NCI-H1092 treated with DMSO at 0.1 percent for 48 hours (cell line): ENCODE results near the gene FN3KRP.

Experiments
- DNase-seq: peaks from one replicate; lab custom pipeline; 2025; lab: John Stamatoyannopoulos, UW

Gene FN3KRP

GRCh38 chr17:82709676-82710498 lies 6.6 kb upstream of the FN3KRP start:
- DNase-seq, result no peak

DNA sequence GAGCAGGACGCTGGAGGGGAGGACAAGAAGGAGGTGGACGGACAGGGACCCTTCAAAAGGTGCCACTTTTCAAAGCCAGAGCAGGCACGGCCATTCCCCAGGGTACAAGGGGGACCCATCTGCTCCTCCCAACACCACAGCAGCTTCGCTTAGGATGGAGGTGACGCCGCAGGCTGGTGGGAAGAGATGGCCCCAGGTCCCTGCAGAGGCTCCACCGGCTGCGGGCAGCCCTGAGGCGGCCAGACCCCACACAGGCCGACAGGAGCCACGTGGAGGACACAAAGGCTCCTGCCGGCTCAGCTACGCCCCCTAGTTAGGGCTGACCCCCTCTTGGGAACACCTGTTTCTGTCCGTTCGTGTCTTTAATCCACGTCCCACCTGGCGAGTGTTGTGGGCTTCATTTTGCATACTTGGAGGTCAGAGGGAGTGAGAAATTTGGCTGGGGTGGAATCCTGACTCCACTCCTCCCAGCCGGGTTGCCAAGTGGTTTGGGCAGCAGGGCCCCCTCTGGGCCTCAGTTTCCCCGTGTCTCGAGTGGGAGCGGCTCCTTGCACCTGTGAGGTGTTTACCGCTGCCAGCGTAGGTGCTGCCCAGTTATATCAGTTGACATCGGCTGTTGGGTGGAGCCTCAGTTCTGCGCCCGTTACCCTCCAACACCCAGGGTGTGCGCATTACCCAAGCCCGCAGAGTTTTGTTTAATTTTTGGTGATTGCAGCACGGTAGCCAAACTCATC lies 5.8 kb upstream of the FN3KRP start:
- no peak for DNase-seq

DNA sequence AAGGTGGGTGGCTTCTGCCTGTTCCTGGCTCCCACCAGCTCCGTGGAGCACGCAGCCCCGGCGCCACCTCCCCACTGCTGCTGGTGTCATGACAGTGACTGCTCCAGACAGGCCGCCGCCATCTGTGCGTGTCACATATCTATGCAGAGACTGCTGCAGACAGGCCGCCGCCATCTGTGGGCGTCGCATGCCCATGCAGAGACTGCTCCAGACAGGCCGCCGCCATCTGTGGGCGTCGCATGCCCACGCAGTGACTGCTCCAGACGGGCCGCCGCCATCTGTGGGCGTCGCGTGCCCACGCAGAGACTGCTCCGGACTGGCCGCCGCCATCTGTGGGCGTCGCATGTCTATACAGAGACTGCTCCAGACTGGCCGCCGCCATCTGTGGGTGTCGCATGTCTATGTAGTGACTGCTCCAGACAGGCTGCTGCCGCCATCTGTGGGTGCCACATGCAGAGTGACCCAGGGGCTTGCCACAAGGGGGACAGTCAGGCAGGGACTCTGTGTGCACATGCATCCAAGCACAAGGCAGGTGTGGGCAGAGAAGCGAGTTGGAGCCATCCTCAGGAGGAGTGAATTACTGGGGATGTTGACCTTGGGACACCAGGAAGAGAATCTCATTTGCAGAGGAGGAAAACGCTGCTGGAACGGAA lies 3.3 kb upstream of the FN3KRP start:
- no peak for DNase-seq

- no peak for DNase-seq
These were observed 2.6 kb downstream of the FN3KRP start for GRCh38 chr17:82718986-82719685.

- DNase-seq, result no peak
These were observed 3.7 kb downstream of the FN3KRP start for GRCh38 chr17:82720204-82720603.

DNA sequence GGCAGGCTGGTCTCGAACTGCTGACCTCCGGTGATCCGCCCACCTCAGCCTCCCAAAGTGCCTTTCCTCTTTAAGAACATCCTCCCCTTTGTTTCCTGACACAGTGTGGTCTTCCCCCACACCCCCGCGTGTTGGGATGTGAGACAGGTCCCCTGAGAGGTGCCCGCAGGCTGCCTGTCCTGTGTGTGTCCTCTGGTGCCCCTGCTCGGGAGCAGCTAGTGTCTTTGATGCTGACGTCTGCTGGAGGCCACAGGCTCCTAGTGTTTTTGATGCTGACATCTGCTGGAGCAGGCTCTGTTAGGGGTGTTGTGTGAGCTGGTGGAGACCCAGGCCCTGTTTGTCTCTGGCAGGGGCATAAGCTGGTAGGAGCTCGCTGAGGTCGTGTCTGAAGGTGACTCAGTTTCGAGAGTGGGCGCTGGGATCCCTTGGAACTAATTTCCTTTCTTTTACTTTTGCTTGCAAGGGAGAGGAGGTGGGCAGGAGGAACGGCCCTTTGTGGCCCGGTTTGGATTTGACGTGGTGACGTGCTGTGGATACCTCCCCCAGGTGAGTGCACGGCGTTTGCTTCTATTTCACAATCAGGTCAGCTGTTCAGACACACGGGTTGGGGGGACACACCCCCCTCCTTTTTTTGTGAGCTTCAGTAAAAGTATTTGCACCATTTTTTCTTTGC lies 6.0 kb downstream of the FN3KRP start:
- DNase-seq, result no peak

DNA sequence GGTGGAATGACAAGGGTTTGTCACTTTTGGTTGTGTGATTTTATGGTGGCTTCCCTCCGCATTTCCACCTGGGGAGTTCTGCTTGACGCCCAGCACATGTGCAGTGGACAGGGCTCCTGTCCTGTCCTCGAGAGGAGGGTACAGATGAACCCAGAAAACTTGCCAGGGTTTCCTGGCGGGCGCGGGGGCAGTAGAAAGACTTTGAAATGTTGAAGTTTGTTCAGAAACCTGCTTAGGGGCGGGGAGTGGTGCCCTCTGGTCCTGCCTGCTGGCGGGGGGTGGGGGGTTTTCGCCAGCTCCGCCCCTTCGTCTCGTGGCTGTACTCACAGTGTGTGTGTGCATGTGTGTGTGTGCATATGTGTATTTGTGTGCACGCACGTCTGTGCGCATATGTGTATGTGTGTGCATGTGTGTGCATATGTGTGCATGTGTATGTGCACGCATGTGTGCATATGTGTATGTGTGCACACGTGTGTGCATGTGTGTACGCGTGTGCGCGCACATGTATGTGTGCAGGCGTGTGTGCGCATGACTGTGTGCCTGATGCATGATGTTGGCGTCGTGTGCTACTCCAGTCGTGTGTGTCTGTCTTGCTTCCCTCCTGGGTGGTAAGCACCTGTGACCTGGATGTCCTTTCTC lies 6.8 kb downstream of the FN3KRP start:
- no peak for DNase-seq

- DNase-seq, result no peak
These were observed 9.9 kb downstream of the FN3KRP start for GRCh38 chr17:82726427-82726826.

GRCh38 chr17:82729479-82730260 lies 13.2 kb downstream of the FN3KRP start:
- DNase-seq, result no peak

DNA sequence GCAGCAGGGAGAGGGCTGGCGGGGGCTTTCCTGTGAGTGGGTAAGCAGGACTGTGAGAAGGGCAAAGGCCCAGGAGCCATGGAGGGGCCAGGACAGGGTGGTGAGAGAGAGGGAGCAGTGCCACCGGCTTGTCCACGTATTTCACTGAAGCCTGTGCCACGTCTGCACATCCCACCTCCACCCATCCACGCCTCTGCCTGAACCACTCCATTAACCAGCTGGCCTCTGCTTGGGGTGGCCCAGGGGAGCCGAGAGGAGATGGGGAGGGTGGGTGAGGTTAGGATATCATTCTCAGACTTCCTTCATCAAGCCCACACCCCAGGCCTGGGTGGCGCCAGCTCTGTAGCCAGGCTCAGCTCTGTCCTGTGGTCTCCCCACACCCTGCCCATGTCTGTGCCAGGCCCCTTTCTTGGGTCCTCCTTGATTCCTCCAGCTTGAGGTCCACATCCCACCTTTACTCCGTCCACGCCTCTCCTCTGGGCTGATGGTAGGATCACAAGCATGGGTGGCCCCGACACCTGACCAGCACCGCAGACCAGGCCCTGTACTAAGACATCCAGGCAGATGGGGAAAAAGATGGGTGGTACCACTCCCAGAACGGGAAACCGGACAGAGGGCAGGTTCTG lies 15.7 kb downstream of the FN3KRP start:
- DNase-seq, result no peak

DNA sequence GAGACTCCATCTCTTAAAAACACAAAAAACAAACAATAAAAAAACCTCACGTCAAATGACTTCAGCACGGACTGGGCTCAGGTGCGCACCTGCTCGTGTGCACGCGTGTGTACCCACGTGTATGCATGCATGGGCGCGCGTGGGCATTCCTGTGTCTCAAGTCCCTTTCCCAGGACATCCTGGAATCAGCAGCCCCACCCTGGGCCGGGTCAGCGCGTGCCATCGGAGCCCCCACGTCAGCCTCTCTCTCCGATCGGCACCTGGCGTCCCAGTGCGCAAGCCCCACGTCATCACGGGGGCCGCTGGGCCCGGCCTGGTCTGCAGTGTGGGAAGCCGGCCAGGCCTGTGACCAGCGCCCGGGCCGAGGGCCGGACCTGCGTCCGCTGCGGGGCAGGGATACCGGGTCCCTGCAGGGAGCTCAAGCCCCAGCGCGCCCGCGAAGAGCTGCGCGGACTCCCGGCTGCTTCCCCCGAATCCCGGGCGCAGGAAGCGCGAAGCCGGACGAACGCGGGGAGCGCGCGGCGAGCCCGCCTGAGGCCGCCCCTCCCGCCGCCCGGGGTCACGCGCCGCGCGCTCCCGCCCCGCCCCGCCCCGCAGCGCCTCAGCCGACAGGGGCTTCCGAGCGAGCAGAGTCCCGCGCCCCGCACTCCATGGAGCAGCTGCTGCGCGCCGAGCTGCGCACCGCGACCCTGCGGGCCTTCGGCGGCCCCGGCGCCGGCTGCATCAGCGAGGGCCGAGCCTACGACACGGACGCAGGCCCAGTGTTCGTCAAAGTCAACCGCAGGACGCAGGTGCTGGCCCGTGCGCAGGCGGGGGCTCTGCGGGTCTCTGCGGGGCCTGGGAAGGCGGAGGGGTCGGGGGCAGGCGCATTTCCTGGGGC lies 18.7 kb downstream of the FN3KRP start, which contains the start of gene FN3K:
Gene FN3K (plus strand): TSS at position 629 of the 880 bp plus-strand sequence. CDS start 22 bp downstream, at position 651.
- DNase-seq, result peak; percentile 54

GRCh38 chr17:82736511-82737185 lies 20.1 kb downstream of the FN3KRP start:
- no peak for DNase-seq

GRCh38 chr17:82737967-82738877 lies 21.7 kb downstream of the FN3KRP start:
- DNase-seq, result peak; percentile 54

GRCh38 chr17:82740906-82741759 lies 24.6 kb downstream of the FN3KRP start:
- DNase-seq, result no peak

GRCh38 chr17:82743344-82744219 lies 27.1 kb downstream of the FN3KRP start:
- DNase-seq, result no peak
